ENCODE results near the gene PITPNC1. TPM values are rescaled to one million over a fixed set of nuclear protein-coding genes. Genes with fewer than 3 reads are reported as not detected.

The PITPNC1 gene
- total and polyA plus RNA-seq, 2 donors (not counting 1 experiment from before 2014, with no cell fraction given) = 5.8 to 7.1 TPM

GRCh38 chr17:67401106-67401505 is 24.0 kb downstream of the PITPNC1 start:
- no peaks in the 10 kb centered on the region for H3K9me3 ChIP-seq (ENCODE audit: control insufficient read depth, insufficient read depth, low read depth, low read length)
- no peaks in the 10 kb centered on the region for H4K20me1 ChIP-seq (ENCODE audit: control insufficient read depth, extremely low read depth, insufficient read depth, low read length)
- no peaks in the 10 kb centered on the region for H3K79me2 ChIP-seq (ENCODE audit: control insufficient read depth, insufficient read depth, low read length)
- H3K27ac ChIP-seq (ENCODE audit: insufficient read depth, low read length) = no peak overlapping the region
- H3K4me3 ChIP-seq (replicated peaks in 1 of 4; ENCODE audit: control extremely low read depth in 1 of 4, insufficient read depth in 1 of 4, low read depth in 3 of 4, low read length in 4 of 4) = no peak overlapping the region
- peaks cover 2% of the 10 kb centered on the region for H3K4me1 ChIP-seq (ENCODE audit: control insufficient read depth, extremely low read depth, insufficient read depth, low read length)
- no peak for DNase-seq (ENCODE audit: low read depth in 2 of 2)
- no peak overlapping the region for H2AFZ ChIP-seq (ENCODE audit: low read length)
- no peak overlapping the region for H3K9ac ChIP-seq (ENCODE audit: insufficient read depth, low read length)
- TF ChIP-seq CTCF (conservative IDR thresholded peaks at IDR 0.05 in 1 of 2, IDR thresholded peaks at IDR 0.05 in 1 of 2; ENCODE audit: low read depth in 1 of 2, low read length in 2 of 2) (no peak), EZH2 (IDR thresholded peaks at IDR 0.05; ENCODE audit: low read length, missing control alignments) (no peak)
- no peak overlapping the region for H3K4me2 ChIP-seq (ENCODE audit: extremely low read depth, insufficient read depth, low read length)
- no peaks in the 10 kb centered on the region for H3K27me3 ChIP-seq (ENCODE audit: control insufficient read depth, insufficient read depth, low read length)
- H3K36me3 ChIP-seq (ENCODE audit: control insufficient read depth, insufficient read depth, low read length) = no peaks in the 10 kb centered on the region

- Histone ChIP-seq H2AFZ (ENCODE audit: low read length) (no peak overlapping the region), H3K27me3 (ENCODE audit: control insufficient read depth, insufficient read depth, low read length) (no peaks in the 10 kb centered on the region), H3K4me1 (ENCODE audit: control insufficient read depth, extremely low read depth, insufficient read depth, low read length) (peaks cover 2% of the 10 kb centered on the region), H3K27ac (ENCODE audit: insufficient read depth, low read length) (no peak overlapping the region), H3K79me2 (ENCODE audit: control insufficient read depth, insufficient read depth, low read length) (no peaks in the 10 kb centered on the region), H3K4me3 (replicated peaks in 1 of 4; ENCODE audit: control extremely low read depth in 1 of 4, insufficient read depth in 1 of 4, low read depth in 3 of 4, low read length in 4 of 4) (no peak overlapping the region), H3K36me3 (ENCODE audit: control insufficient read depth, insufficient read depth, low read length) (no peaks in the 10 kb centered on the region), H4K20me1 (ENCODE audit: control insufficient read depth, extremely low read depth, insufficient read depth, low read length) (no peaks in the 10 kb centered on the region), H3K9ac (ENCODE audit: insufficient read depth, low read length) (no peak overlapping the region), H3K9me3 (ENCODE audit: control insufficient read depth, insufficient read depth, low read depth, low read length) (no peaks in the 10 kb centered on the region), H3K4me2 (ENCODE audit: extremely low read depth, insufficient read depth, low read length) (no peak overlapping the region)
- TF ChIP-seq EZH2 (IDR thresholded peaks at IDR 0.05; ENCODE audit: low read length, missing control alignments) (no peak), CTCF (conservative IDR thresholded peaks at IDR 0.05 in 1 of 2, IDR thresholded peaks at IDR 0.05 in 1 of 2; ENCODE audit: low read depth in 1 of 2, low read length in 2 of 2) (no peak)
- DNase-seq (ENCODE audit: low read depth in 2 of 2) = no peak
Measured at GRCh38 chr17:67401598-67402504, 24.8 kb downstream of the PITPNC1 start.

- TF ChIP-seq CTCF (conservative IDR thresholded peaks at IDR 0.05 in 1 of 2, IDR thresholded peaks at IDR 0.05 in 1 of 2; ENCODE audit: low read depth in 1 of 2, low read length in 2 of 2) (no peak), EZH2 (IDR thresholded peaks at IDR 0.05; ENCODE audit: low read length, missing control alignments) (no peak)
- H3K4me2 ChIP-seq (ENCODE audit: extremely low read depth, insufficient read depth, low read length) = no peak overlapping the region
- no peaks in the 10 kb centered on the region for H3K27me3 ChIP-seq (ENCODE audit: control insufficient read depth, insufficient read depth, low read length)
- H3K36me3 ChIP-seq (ENCODE audit: control insufficient read depth, insufficient read depth, low read length) = no peaks in the 10 kb centered on the region
- no peaks in the 10 kb centered on the region for H4K20me1 ChIP-seq (ENCODE audit: control insufficient read depth, extremely low read depth, insufficient read depth, low read length)
- H3K9me3 ChIP-seq (ENCODE audit: control insufficient read depth, insufficient read depth, low read depth, low read length) = no peaks in the 10 kb centered on the region
- H3K27ac ChIP-seq (ENCODE audit: insufficient read depth, low read length) = no peak overlapping the region
- no peak overlapping the region for H3K4me3 ChIP-seq (replicated peaks in 1 of 4; ENCODE audit: control extremely low read depth in 1 of 4, insufficient read depth in 1 of 4, low read depth in 3 of 4, low read length in 4 of 4)
- no peaks in the 10 kb centered on the region for H3K79me2 ChIP-seq (ENCODE audit: control insufficient read depth, insufficient read depth, low read length)
- no peak overlapping the region for H3K9ac ChIP-seq (ENCODE audit: insufficient read depth, low read length)
- no peak overlapping the region for H2AFZ ChIP-seq (ENCODE audit: low read length)
- DNase-seq (ENCODE audit: low read depth in 2 of 2) = no peak
- H3K4me1 ChIP-seq (ENCODE audit: control insufficient read depth, extremely low read depth, insufficient read depth, low read length) = peaks cover 2% of the 10 kb centered on the region
Measured at GRCh38 chr17:67403065-67403464, 26.0 kb downstream of the PITPNC1 start.

Data from fibroblast of lung (primary cell).